Bronchial epithelial cell (primary cell): Measurements from ENCODE around the gene ADRM1. TPM values are rescaled to one million over a fixed set of nuclear protein-coding genes. Genes with fewer than 3 reads are reported as not detected.

Experiments used
- DNase-seq: peaks from one replicate; pipeline ENCODE4 v3.0.0-alpha.2; 2010; ENCODE audit warnings: low read depth
- FAIRE-seq: peaks from 2 replicates; lab custom pipeline; 2011; peaks lifted over from hg19 to GRCh38; lab: Jason Lieb, UNC
- H3K27me3 ChIP-seq: 2 replicates; pipeline ENCODE4 v1.5.1; 2011; ENCODE audit warnings: low read length; ENCODE audit not compliant: control insufficient read depth, insufficient read depth
- H3K36me3 ChIP-seq: 2 replicates; pipeline ENCODE4 v1.5.1; 2011; ENCODE audit warnings: low read length; ENCODE audit not compliant: control insufficient read depth, insufficient read depth
- H3K4me3 ChIP-seq: 2 replicates; pipeline ENCODE4 v1.5.1; 2011; ENCODE audit warnings: mild to moderate bottlenecking, low read depth, low read length, control low read depth
- total RNA-seq: library from RNA; depleted of rRNA; stranded (reverse); fragments of >200 nt; gene quantifications from 2 replicates; pipeline ENCODE4 v1.2.1, GENCODE V29; 2014
- TF ChIP-seq, protein P1 (sequence below): IDR thresholded peaks from 2 replicates; pipeline ENCODE4 v1.5.1; 2011; ENCODE audit warnings: mild to moderate bottlenecking, moderate library complexity, low read length, control low read depth, inconsistent platforms; ENCODE audit not compliant: insufficient read depth, severe bottlenecking

ADRM1 gene
- total RNA-seq, 1 donor from 2014 or later = 145 TPM

DNA sequence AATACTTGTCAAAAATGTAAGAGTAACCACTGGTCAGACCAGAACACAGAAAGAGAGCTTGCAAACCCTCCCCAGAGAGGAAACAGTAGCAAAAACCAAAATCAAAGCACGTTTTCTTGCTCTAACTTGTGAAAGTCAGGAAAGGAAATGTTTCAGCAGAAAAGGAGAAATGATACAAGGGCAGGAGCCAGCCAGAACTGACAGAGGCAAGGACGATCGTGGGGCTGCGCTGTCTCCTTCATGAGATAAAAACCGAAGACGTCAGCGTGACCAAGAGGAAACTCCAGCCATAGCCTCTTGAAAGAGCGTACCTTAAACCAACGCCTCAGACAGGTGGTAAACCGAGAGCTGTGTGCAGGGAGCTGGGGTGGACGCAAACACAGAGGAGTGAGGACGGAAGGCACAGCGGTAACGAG, 36.9 kb downstream of the ADRM1 start:
- peak; percentile 38 for DNase-seq
- TF ChIP-seq, protein P1, sequence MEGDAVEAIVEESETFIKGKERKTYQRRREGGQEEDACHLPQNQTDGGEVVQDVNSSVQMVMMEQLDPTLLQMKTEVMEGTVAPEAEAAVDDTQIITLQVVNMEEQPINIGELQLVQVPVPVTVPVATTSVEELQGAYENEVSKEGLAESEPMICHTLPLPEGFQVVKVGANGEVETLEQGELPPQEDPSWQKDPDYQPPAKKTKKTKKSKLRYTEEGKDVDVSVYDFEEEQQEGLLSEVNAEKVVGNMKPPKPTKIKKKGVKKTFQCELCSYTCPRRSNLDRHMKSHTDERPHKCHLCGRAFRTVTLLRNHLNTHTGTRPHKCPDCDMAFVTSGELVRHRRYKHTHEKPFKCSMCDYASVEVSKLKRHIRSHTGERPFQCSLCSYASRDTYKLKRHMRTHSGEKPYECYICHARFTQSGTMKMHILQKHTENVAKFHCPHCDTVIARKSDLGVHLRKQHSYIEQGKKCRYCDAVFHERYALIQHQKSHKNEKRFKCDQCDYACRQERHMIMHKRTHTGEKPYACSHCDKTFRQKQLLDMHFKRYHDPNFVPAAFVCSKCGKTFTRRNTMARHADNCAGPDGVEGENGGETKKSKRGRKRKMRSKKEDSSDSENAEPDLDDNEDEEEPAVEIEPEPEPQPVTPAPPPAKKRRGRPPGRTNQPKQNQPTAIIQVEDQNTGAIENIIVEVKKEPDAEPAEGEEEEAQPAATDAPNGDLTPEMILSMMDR = no peak
- Histone ChIP-seq H3K27me3 (no peaks in the 10 kb centered on the region), H3K4me3 (no peak overlapping the region), H3K36me3 (peaks cover 36% of the 10 kb centered on the region)
- FAIRE-seq = no peak

GRCh38 chr20:62342910-62343309, 40.1 kb downstream of the ADRM1 start:
- FAIRE-seq (no peak), DNase-seq (no peak)
- TF ChIP-seq, protein P1 = no peak
- Histone ChIP-seq H3K4me3 (no peak overlapping the region), H3K27me3 (no peaks in the 10 kb centered on the region), H3K36me3 (peaks cover 41% of the 10 kb centered on the region)

DNA sequence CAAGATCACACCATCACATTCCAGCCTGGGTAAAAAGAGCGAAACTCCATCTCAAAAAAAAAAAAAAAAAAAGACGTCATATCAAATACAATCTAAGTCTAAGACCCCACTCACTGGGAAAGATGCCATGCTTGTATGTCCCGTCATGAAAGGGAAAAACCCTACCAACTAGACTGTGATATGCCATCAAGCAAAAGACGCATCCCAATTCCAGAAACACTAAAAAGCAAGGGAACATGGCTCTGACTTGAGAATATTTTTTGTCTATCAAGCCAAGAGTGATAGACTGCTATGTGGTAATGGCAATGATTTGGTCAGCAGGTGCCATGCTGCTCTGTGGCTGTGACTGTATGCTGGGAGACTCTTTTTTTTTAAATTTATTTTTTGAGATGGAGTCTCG, 41.3 kb downstream of the ADRM1 start:
- H3K27me3 ChIP-seq = no peaks in the 10 kb centered on the region
- no peak for FAIRE-seq
- no peak for DNase-seq
- H3K4me3 ChIP-seq = no peak overlapping the region
- TF ChIP-seq, protein P1 = no peak
- H3K36me3 ChIP-seq = peaks cover 36% of the 10 kb centered on the region

GRCh38 chr20:62344782-62345181, 42.0 kb downstream of the ADRM1 start:
- DNase-seq (no peak), FAIRE-seq (no peak)
- Histone ChIP-seq H3K27me3 (no peaks in the 10 kb centered on the region), H3K36me3 (peaks cover 34% of the 10 kb centered on the region), H3K4me3 (no peak overlapping the region)
- TF ChIP-seq, protein P1 = no peak

GRCh38 chr20:62345681-62346370, 43.0 kb downstream of the ADRM1 start:
- FAIRE-seq (no peak), DNase-seq (no peak)
- TF ChIP-seq, protein P1 = no peak
- H3K27me3 ChIP-seq = no peaks in the 10 kb centered on the region
- H3K4me3 ChIP-seq = no peak overlapping the region
- peaks cover 31% of the 10 kb centered on the region for H3K36me3 ChIP-seq
